Hematopoietic multipotent progenitor cell (in vitro differentiated cells): ENCODE data around the gene GPC5. TPM values are rescaled to one million over a fixed set of nuclear protein-coding genes. Genes with fewer than 3 reads are reported as not detected.
A peak's percentile ranks its signal among the peaks of the same experiment; 100 is the strongest.

Source experiments
- DNase-seq, 3 donors: peaks; one replicate each; pipeline ENCODE4 v3.0.0-alpha.2; 2011 to 2015; ENCODE audit warnings: low read depth in 2 of 3, low spot score in 2 of 3
- total RNA-seq: library from RNA; depleted of rRNA; stranded (reverse); fragments of >200 nt; gene quantifications from one replicate; pipeline ENCODE4 v1.2.3, GENCODE V29; 2012

Gene GPC5
- total RNA-seq, 1 donor: 18.3 TPM

DNA sequence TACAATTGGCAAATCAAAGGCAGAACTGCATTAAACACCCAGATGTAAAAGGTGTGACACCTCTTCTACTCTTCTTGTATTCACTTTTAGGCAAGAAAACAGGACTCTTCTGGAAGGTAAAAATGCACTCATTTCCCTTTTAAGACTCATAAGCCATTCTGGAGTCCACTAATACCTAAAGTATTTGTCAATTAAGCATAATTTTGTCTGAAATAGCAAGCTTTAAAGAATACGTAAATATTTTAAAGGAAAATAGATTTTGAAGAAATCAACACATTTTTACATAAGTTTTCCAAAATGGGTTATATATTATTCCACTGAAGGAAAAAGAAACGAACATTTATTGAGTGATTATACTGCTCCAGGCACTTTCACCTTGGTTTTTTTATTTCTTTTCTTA, 1166.5 kb downstream of the GPC5 start:
- DNase-seq: no peak

GRCh38 chr13:92566767-92567166, 1168.3 kb downstream of the GPC5 start:
- no peak for DNase-seq

- no peak for DNase-seq
These were observed 1173.8 kb downstream of the GPC5 start for GRCh38 chr13:92572190-92572589.

- peak in 1 of 3 donors; percentile 1 for DNase-seq
These were observed 1175.1 kb downstream of the GPC5 start for GRCh38 chr13:92573467-92574057.

DNA sequence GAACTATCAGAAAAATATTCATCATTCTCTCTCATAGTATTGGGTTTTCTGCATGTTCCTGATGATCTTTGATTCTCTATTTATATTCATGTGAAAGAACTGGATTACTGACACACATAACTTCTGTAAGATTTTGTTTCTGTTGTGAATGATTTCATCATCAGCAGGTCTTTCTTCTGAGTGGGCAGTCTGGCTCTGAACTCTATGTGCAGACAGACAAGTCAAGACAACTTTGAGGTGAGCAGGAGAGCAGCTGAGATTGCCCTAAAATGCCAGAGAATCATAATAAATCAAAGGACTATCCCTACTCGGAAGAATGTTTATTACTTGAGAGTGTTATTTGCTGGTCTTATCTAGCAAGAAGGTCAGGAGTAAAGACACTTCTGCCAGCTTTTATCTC, 1176.1 kb downstream of the GPC5 start:
- no peak for DNase-seq

DNA sequence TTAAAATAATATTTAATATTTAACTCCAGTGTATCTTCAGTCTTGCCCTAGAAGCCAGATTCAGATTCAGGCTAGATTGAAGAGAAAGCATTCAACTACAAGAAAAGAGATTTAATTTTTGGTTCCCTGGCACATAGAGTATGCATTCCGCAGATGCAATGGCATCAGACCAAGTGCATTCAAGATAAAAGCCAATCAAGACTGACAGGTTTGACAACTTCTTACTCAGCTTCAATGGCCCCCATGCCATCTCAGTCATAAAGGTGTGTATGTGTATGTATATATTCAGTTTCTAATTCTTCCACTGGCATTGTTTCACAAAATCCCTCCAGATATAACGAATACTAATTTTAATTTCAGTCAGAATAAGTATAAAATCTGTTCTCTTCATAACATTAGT, 1177.4 kb downstream of the GPC5 start:
- DNase-seq: no peak

DNA sequence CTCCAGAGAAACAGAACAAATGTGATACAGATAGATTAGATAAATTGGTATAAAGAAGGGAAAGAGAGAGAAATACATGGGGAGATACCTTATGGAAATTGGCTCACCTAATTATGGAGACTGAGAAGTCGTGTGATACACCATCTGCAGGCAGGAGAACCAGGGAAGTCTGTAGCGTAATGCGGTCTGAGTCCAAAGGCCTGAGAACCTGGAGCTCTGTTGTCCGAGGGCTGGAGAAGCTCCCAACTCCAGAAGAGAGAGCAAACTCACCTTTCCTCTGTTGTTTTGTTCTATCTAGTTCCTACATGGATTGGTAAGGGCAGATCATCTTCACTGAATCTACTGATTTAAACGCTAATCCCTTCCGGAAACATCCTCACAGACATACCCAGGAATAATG, 1179.9 kb downstream of the GPC5 start:
- DNase-seq: no peak

DNA sequence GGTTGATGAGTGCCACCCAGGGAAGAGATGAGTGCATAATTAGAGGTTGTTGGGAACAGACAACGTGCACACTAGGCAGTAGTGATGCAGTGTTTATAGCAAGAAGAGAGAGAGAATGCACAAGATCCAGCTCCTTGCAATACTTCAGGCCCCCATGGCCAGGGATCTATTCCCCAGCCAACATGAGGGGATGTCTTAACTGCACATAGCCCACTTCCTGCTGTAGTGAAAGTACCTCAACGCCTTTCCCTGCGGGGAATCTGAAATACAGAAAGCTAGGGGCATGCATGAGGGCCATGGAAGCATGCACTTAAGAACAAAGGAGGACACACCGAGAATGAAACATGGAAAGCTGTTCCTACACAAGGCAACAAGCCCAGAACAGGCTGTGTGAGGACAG, 1191.5 kb downstream of the GPC5 start:
- no peak for DNase-seq

- no peak for DNase-seq
These were observed 1192.1 kb downstream of the GPC5 start for GRCh38 chr13:92590503-92590908.

- no peak for DNase-seq
These were observed 1192.7 kb downstream of the GPC5 start for GRCh38 chr13:92591117-92591516.

DNA sequence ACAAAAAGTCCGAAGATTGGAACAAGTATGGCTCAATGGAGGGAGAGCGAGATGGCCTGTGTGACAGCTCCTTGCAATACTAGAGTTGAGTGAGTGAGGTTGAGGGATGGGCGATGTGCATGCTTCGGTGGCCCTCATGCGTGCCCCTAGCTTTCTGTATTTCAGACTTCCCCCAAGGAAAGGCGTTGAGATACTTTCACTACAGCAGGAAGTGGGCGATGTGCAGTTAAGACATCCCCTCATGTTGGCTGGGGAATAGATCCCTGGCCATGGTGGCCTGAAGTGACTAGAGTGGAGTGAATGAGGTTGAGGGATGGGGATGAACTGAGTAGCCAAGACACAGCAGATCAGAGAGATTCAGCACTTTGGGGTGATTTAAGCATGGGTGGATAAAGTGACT, 1194.3 kb downstream of the GPC5 start:
- DNase-seq: no peak

- DNase-seq: no peak
These were observed 1204.1 kb downstream of the GPC5 start for GRCh38 chr13:92602560-92602959.

DNA sequence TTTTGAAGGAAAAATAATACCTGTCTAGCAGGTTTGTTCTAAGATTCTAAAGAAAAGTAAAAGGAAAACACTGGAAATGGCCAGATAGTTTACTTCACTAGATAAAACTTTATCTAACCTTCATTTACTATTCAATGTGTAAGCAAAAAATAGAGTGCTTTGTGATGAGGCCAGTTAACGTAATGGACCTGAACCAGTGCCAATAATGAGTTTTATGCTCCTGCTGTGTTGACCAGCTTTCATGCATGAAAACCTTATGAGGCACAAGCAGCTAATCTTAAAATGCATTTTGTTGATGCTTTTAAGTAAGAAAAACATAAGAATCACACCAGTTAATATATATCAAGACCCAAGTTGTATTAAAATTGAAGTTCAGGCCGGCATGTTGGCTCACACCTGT, 1211.0 kb downstream of the GPC5 start:
- DNase-seq: no peak

DNA sequence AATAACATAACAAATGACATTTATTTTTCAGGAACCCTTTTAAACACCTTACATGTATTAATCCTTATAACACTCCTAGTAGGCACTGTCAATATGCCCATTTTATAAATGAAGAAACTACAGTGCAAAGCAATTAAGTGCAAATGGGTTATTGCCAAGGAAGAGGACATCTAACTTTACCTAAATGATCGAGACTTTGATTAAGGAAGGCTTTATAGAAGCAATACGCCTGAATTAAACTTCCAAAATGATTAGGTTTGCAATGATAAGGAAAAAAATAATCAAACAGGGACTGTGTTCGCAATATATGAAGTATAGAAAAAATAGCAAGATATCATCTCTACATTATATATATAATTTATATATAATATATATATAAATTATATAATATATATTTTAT, 1214.5 kb downstream of the GPC5 start:
- DNase-seq: no peak

DNA sequence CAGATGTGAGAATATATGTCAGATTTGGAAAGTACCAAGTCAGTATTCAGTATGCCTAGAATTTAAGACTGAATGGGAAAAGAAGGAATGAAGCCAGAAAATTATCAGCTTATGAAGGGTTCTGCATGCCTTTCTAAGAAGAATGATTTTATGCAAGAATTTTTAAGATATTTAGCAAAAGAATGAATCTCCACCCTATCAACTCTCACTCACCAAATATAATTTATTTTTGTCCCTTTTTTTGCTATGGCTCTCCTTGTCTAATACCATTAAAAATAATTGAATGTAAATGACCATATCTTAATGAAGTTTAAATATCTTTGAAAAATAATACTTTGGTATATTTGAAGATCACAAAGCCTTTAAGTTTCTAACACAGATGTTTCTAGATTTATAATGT, 1215.5 kb downstream of the GPC5 start:
- no peak for DNase-seq

DNA sequence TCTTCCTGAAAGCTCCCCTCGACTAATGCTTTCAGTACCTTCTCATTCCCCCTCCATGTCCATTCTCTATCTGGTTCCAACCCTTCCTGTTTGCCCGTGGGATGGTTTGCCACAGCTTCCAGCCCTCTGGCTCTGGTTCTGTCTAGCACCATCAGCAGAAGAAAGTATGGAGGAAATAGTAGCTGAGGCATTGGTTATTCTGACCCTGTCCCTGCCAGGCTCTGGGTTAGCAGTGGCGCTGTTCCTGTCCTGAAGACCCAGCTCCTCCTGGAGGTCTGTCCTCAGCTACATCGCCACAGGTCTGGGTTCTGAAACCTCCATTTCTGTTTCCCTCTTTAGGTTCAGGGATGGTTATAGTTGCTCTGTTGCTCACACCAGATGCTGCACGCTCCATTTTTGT, 1223.6 kb downstream of the GPC5 start:
- DNase-seq: no peak

DNA sequence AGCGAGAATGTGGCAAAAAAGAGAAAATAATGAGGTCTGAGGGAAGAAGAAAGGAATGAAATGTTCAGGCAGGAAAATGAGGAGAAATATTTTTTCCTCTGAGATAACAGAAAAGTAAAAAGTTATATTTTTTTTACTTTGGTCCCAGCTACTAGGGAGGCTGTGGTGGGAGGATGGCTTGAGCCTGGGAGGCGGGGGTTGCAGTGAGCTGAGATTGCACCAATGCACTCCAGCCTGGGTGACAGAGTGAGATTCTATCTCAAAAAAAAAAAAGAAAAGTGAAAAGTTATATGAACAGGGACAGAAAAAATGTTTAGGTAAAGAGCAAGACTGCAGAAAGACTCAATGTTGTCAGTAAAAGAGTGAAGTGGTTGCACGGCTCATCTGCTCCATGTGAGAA, 1224.5 kb downstream of the GPC5 start:
- DNase-seq: no peak

DNA sequence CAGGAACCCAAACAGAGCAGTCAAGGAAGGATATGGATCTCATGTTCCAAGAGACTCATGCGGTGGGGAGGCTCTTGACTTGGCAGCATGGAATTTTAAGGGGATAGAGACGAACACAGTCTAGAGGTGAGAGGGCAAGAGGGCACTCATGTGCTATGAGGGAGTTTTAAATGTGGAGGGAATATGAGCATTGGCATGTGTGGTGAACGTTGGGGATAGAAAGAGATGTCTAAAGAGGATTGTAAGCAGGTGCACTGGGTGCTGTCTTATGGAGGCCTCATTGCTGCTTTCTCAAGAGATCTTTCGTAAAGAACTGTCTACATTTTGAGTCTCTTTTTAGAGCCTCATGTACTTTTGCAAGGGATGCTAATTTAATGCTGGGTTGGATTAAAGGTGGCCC, 1227.9 kb downstream of the GPC5 start:
- no peak for DNase-seq

GRCh38 chr13:92640936-92641335, 1242.5 kb downstream of the GPC5 start:
- DNase-seq: no peak

DNA sequence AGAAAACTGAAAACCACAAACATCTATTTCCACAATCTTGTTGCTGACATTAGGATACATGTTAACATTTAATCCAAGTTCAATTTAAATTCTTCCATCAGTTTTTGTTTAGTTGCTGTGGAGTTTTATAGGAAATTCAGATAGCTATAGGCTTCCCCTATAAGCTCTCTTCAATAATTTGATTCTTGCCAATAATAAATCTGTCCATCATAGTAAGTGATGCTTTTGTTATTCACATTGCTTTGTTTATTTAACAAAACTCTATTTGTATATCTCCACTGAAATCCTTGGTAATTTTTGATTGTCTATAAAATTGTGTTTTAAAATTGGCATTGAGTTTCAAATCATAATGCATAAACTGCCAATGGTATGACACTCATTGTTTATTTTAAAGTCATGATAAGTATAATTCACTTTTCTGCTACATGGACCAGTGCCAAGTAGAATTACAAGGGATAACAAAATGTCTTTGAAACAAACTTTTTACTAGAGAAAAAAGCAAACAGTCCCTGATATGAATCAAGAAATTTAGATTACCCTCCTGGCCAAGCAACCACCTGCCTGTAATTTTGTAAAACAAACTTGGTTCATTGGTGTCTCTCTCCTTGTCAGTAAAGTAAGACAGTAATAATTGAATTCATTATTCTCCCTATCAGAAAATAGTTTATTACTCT, 1250.9 kb downstream of the GPC5 start:
- DNase-seq: no peak

- DNase-seq: no peak
These were observed 1257.7 kb downstream of the GPC5 start for GRCh38 chr13:92656103-92656502.

GRCh38 chr13:92656648-92657047, 1258.2 kb downstream of the GPC5 start:
- DNase-seq: no peak

DNA sequence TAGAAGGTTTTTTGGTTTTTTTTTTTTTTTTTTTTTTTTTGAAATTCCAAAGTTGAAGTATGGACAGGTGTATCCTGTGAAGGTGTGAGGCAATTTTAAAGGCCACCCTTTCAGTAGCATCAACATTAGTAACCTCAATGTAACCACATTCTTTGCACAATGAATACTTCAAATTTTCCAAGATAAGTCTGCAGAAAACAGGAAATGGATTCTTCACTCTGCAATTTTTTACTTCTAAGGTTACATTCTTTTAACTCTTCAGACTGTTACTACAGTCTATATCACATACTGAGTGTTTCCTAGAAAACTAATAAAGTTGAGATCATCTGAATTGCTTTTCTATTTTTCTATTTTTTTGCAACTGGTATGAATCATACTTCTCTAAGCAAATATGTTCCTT, 1259.1 kb downstream of the GPC5 start:
- no peak for DNase-seq
